ENCODE data around the gene MERTK. TPM values are rescaled to one million over a fixed set of nuclear protein-coding genes. Genes with fewer than 3 reads are reported as not detected.
"Not testable (repeated sequence)": the region's sequence is repeated elsewhere in the genome, so short reads cannot be mapped to it uniquely, and the experiment has no call there.

Gene MERTK
- total and polyA plus RNA-seq, 2 of the 8 experiments (the other 6 are each of a cell fraction or from before 2014, with no cell fraction given): 6.5 to 7.0 TPM

DNA sequence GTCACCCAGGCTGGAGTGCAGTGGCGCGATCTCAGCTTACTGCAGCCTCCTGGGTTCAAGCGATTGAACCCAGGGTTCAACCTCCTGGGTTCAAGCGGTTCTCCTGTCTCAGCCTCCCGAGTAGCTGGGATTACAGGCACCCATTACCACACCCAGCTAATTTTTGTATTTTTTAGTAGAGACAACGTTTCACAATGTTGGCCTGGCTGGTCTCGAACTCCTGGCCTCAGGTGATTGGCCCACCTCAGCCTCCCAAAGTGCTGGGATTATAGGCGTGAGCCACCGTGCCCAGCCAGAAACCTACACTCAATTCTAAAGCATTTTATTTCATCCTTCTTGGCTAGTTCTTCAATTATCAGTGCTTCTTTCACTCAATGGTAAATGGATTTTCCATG is 7.1 kb downstream of the MERTK start:
- H4K8ac ChIP-seq (ENCODE audit: extremely low read depth, insufficient read depth, low read length); H3K4ac ChIP-seq (replicated peaks; ENCODE audit: insufficient read length, low read depth, low read length); H3K9ac ChIP-seq (replicated peaks in 1 of 4; ENCODE audit: extremely low read depth in 1 of 4, low read depth in 3 of 4, low read length in 3 of 4); FAIRE-seq; H2AK5ac ChIP-seq (ENCODE audit: low read depth, low read length); H4K91ac ChIP-seq (replicated peaks; ENCODE audit: insufficient read length, low read length); H3K18ac ChIP-seq (ENCODE audit: extremely low read depth, low read length); H2BK20ac ChIP-seq (ENCODE audit: low read length); H3K23ac ChIP-seq (ENCODE audit: insufficient read length); H4K5ac ChIP-seq (ENCODE audit: insufficient read length, low read depth, low read length); DNase-seq (ENCODE audit: low read depth in 1 of 2, low spot score in 2 of 2); H3K79me1 ChIP-seq (ENCODE audit: low read depth, low read length); H3K56ac ChIP-seq (replicated peaks; ENCODE audit: insufficient read length, low read depth, low read length); H3K14ac ChIP-seq (ENCODE audit: insufficient read length); H2AFZ ChIP-seq (ENCODE audit: low read length); H3K23me2 ChIP-seq (ENCODE audit: low read depth, low read length); H2BK12ac ChIP-seq (ENCODE audit: low read depth, low read length); H3K27ac ChIP-seq (ENCODE audit: low read depth, low read length); H4K20me1 ChIP-seq (replicated peaks in 1 of 2; ENCODE audit: control insufficient read depth in 1 of 2, insufficient read depth in 2 of 2, low read length in 2 of 2); H2BK120ac ChIP-seq (replicated peaks; ENCODE audit: low read depth, low read length); H2BK5ac ChIP-seq (ENCODE audit: low read depth, low read length); H2BK15ac ChIP-seq (ENCODE audit: low read length); H3K4me2 ChIP-seq (ENCODE audit: insufficient read depth in 1 of 2, low read depth in 2 of 2, low read length in 2 of 2); H3K79me2 ChIP-seq (ENCODE audit: control insufficient read depth in 1 of 2, insufficient read depth in 2 of 2, low read length in 2 of 2); H3K4me3 ChIP-seq (ENCODE audit: extremely low read depth in 1 of 4, insufficient read depth in 2 of 4, low read depth in 3 of 4, low read length in 4 of 4); H3K9me3 ChIP-seq (ENCODE audit: insufficient read depth in 2 of 2, low read depth in 1 of 2, low read length in 1 of 2); H3K27me3 ChIP-seq (replicated peaks in 1 of 4; ENCODE audit: control insufficient read depth in 3 of 4, extremely low read depth in 1 of 4, insufficient read depth in 3 of 4, low read length in 3 of 4); H3K36me3 ChIP-seq (ENCODE audit: control insufficient read depth in 2 of 4, insufficient read depth in 4 of 4, low read length in 3 of 4): not testable (repeated sequence)
- WGBS, 2 experiments (ENCODE audit: extremely low coverage in 1 of 2, insufficient coverage in 1 of 2, insufficient read length in 1 of 2, insufficient replicate concordance in 2 of 2, low coverage in 1 of 2, low lambda C conversion rate in 2 of 2, missing lambda C conversion rate in 1 of 2): 85% methylated on average over 9 of the region's 9 CpGs; no CpG with 5 or more reads in 1 of the 2 experiments
- CTCF ChIA-PET (ENCODE audit: partially characterized antibody): interaction anchor here (1.8 to 3.1 kb wide), 3 partner anchors 14 to 143 kb away, joined by 4 to 12 read pairs (median 9); no protein-coding TSS in a partner anchor
- H3K4me1 ChIP-seq (replicated peaks in 1 of 4; ENCODE audit: control insufficient read depth in 3 of 4, insufficient read depth in 4 of 4, low read length in 3 of 4): peaks cover 2 to 16% (median 4%) of the 10 kb centered on the region in 4 experiments; a peak in 6 of 7 replicates
- POLR2A ChIA-PET (ENCODE audit: partially characterized antibody): interaction anchor here (1.3 kb wide), 1 partner anchor 22 kb away, joined by 5 read pairs; the partner anchor contains the start of gene ANAPC1

Measured in H1 (cell line).